ENCODE data around the gene CREB3L1.
A peak's percentile ranks its signal among the peaks of the same experiment; 100 is the strongest.

CREB3L1 gene

GRCh38 chr11:46346886-46347636 lies 69.6 kb downstream of the CREB3L1 start, which contains the start of gene DGKZ:
Gene DGKZ (plus strand): TSS chr11:46347463. CDS start chr11:46347660, 197 bp downstream.
- peak; percentile 91 for DNase-seq (ENCODE audit: low spot score)

GRCh38 chr11:46347637-46348311 lies 70.3 kb downstream of the CREB3L1 start:
- no peak for DNase-seq (ENCODE audit: low spot score)

GRCh38 chr11:46348566-46349401 lies 71.3 kb downstream of the CREB3L1 start:
- DNase-seq (ENCODE audit: low spot score), result no peak

- no peak for DNase-seq (ENCODE audit: low spot score)
These were observed 73.2 kb downstream of the CREB3L1 start for GRCh38 chr11:46350695-46351094.

- DNase-seq (ENCODE audit: low spot score), result no peak
These were observed 73.7 kb downstream of the CREB3L1 start for GRCh38 chr11:46351148-46351547.

- no peak for DNase-seq (ENCODE audit: low spot score)
These were observed 74.1 kb downstream of the CREB3L1 start for GRCh38 chr11:46351606-46352005.

- DNase-seq (ENCODE audit: low spot score), result peak; percentile 69
These were observed 74.8 kb downstream of the CREB3L1 start for GRCh38 chr11:46352063-46352841.

GRCh38 chr11:46353698-46354097 lies 76.2 kb downstream of the CREB3L1 start:
- DNase-seq (ENCODE audit: low spot score), result peak; percentile 70

GRCh38 chr11:46356924-46357482 lies 79.5 kb downstream of the CREB3L1 start:
- no peak for DNase-seq (ENCODE audit: low spot score)

- no peak for DNase-seq (ENCODE audit: low spot score)
These were observed 80.0 kb downstream of the CREB3L1 start for GRCh38 chr11:46357483-46357936.

GRCh38 chr11:46359953-46360352 lies 82.5 kb downstream of the CREB3L1 start:
- no peak for DNase-seq (ENCODE audit: low spot score)

GRCh38 chr11:46360878-46361277 lies 83.4 kb downstream of the CREB3L1 start:
- no peak for DNase-seq (ENCODE audit: low spot score)

- DNase-seq (ENCODE audit: low spot score), result peak; percentile 84
These were observed 84.1 kb downstream of the CREB3L1 start for GRCh38 chr11:46361283-46362155.

- no peak for DNase-seq (ENCODE audit: low spot score)
These were observed 84.9 kb downstream of the CREB3L1 start for GRCh38 chr11:46362156-46363030.

- DNase-seq (ENCODE audit: low spot score), result peak; percentile 77
These were observed 85.6 kb downstream of the CREB3L1 start for GRCh38 chr11:46363031-46363407.

GRCh38 chr11:46363455-46364005 lies 86.1 kb downstream of the CREB3L1 start:
- peak; percentile 90 for DNase-seq (ENCODE audit: low spot score)

GRCh38 chr11:46364056-46364455 lies 86.6 kb downstream of the CREB3L1 start:
- no peak for DNase-seq (ENCODE audit: low spot score)

GRCh38 chr11:46364791-46365190 lies 87.3 kb downstream of the CREB3L1 start:
- no peak for DNase-seq (ENCODE audit: low spot score)

GRCh38 chr11:46366260-46366659 lies 88.8 kb downstream of the CREB3L1 start:
- no peak for DNase-seq (ENCODE audit: low spot score)
